Measurements from ENCODE around the gene FABP7. TPM values are rescaled to one million over a fixed set of nuclear protein-coding genes. Genes with fewer than 3 reads are reported as not detected.

The FABP7 gene
- total and polyA plus RNA-seq, 2 donors (not counting 1 experiment from before 2014, with no cell fraction given) = not detected

DNA sequence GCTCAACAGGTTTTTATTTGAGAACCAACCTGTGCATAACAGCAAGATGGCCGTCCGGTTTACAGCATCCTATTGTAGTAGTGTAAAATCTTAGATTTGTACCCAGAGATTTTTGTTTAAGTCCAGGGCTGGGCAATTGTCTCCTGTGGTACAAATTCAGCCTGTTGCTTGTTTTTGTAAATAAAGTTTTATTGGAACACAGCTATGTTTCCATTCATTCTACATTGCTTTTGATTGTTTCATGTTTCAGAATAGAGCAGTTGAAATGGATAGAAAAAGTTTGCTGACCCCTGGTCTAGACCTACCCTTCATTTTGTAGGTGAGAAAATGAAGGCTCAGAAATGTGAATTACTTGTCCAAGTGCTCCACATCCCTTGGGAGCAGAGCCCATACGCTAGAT lies 18.0 kb downstream of the FABP7 start:
- Mint-ChIP-seq H3K9me3 (ENCODE audit: insufficient read depth) (no peaks in the 10 kb centered on the region), H3K4me3 (no peak overlapping the region), H3K27me3 (no peaks in the 10 kb centered on the region), H3K4me1 (no peaks in the 10 kb centered on the region), H3K27ac (no peak overlapping the region)
- ATAC-seq (ENCODE audit: low read depth) = no peak
- Histone ChIP-seq H3K27ac (ENCODE audit: low read length in 2 of 2) (no peak overlapping the region), H3K9me3 (ENCODE audit: control extremely low read depth in 1 of 3, control insufficient read depth in 2 of 3, insufficient read depth in 1 of 3, low read length in 2 of 3) (no peaks in the 10 kb centered on the region), H4K20me1 (ENCODE audit: control insufficient read depth, insufficient read depth, low read length, poor library complexity, severe bottlenecking) (no peaks in the 10 kb centered on the region), H3K4me3 (ENCODE audit: control extremely low read depth in 1 of 5, extremely low read depth in 1 of 5, insufficient read depth in 1 of 5, low read depth in 2 of 5, low read length in 4 of 5) (no peak overlapping the region), H3K79me2 (ENCODE audit: control insufficient read depth, insufficient read depth, low read length) (no peaks in the 10 kb centered on the region), H2AFZ (ENCODE audit: insufficient read depth, low read depth, low read length, poor library complexity, severe bottlenecking) (no peak overlapping the region), H3K4me2 (replicated peaks; ENCODE audit: low read depth, low read length, poor library complexity, severe bottlenecking) (no peak overlapping the region), H3K4me1 (ENCODE audit: control insufficient read depth in 2 of 2, insufficient read depth in 2 of 2, low read length in 2 of 2) (no peaks in the 10 kb centered on the region), H3K9ac (ENCODE audit: low read length) (no peak overlapping the region), H3K36me3 (replicated peaks in 1 of 2; ENCODE audit: control extremely low read depth in 1 of 2, control insufficient read depth in 1 of 2, extremely low read depth in 1 of 2, insufficient read depth in 2 of 2, low read length in 1 of 2) (no peaks in the 10 kb centered on the region), H3K27me3 (replicated peaks in 1 of 4; ENCODE audit: control extremely low read depth in 1 of 4, control insufficient read depth in 3 of 4, insufficient read depth in 4 of 4, low read length in 3 of 4) (no peaks in the 10 kb centered on the region)
- intact Hi-C loops (cut with micrococcal nuclease) = no loop called here
- TF ChIP-seq EZH2 (IDR thresholded peaks at IDR 0.05; ENCODE audit: borderline replicate concordance, insufficient read depth, low read depth, low read length, poor library complexity, severe bottlenecking) (no peak), CTCF (IDR thresholded peaks at IDR 0.05) (no peak)
- CTCF ChIA-PET = interaction anchor here (1.5 kb wide), 1 partner anchor 22 kb away, joined by 3 read pairs; no protein-coding TSS in a partner anchor
- POLR2A ChIA-PET = no interaction called here
- 83% methylated on average over 3 of the region's 3 CpGs for WGBS (ENCODE audit: insufficient coverage)
- DNase-seq = no peak

- CTCF ChIA-PET = interaction anchor here (1.5 kb wide), 1 partner anchor 21 kb away, joined by 3 read pairs; no protein-coding TSS in a partner anchor
- Histone ChIP-seq H3K4me1 (ENCODE audit: control insufficient read depth in 2 of 2, insufficient read depth in 2 of 2, low read length in 2 of 2) (no peaks in the 10 kb centered on the region), H3K9ac (ENCODE audit: low read length) (no peak overlapping the region), H3K4me2 (replicated peaks; ENCODE audit: low read depth, low read length, poor library complexity, severe bottlenecking) (no peak overlapping the region), H2AFZ (ENCODE audit: insufficient read depth, low read depth, low read length, poor library complexity, severe bottlenecking) (no peak overlapping the region), H3K36me3 (replicated peaks in 1 of 2; ENCODE audit: control extremely low read depth in 1 of 2, control insufficient read depth in 1 of 2, extremely low read depth in 1 of 2, insufficient read depth in 2 of 2, low read length in 1 of 2) (no peaks in the 10 kb centered on the region), H4K20me1 (ENCODE audit: control insufficient read depth, insufficient read depth, low read length, poor library complexity, severe bottlenecking) (no peaks in the 10 kb centered on the region), H3K27me3 (replicated peaks in 1 of 4; ENCODE audit: control extremely low read depth in 1 of 4, control insufficient read depth in 3 of 4, insufficient read depth in 4 of 4, low read length in 3 of 4) (no peaks in the 10 kb centered on the region), H3K79me2 (ENCODE audit: control insufficient read depth, insufficient read depth, low read length) (no peaks in the 10 kb centered on the region), H3K27ac (ENCODE audit: low read length in 2 of 2) (no peak overlapping the region), H3K9me3 (ENCODE audit: control extremely low read depth in 1 of 3, control insufficient read depth in 2 of 3, insufficient read depth in 1 of 3, low read length in 2 of 3) (no peaks in the 10 kb centered on the region), H3K4me3 (ENCODE audit: control extremely low read depth in 1 of 5, extremely low read depth in 1 of 5, insufficient read depth in 1 of 5, low read depth in 2 of 5, low read length in 4 of 5) (no peak overlapping the region)
- H3K27me3 Mint-ChIP-seq = no peaks in the 10 kb centered on the region
- intact Hi-C loops (cut with micrococcal nuclease) = no loop called here
- no peak overlapping the region for H3K4me3 Mint-ChIP-seq
- TF ChIP-seq CTCF (IDR thresholded peaks at IDR 0.05) = no peak
- TF ChIP-seq EZH2 (IDR thresholded peaks at IDR 0.05; ENCODE audit: borderline replicate concordance, insufficient read depth, low read depth, low read length, poor library complexity, severe bottlenecking) = no peak
- H3K27ac Mint-ChIP-seq = no peak overlapping the region
- DNase-seq (no peak), ATAC-seq (ENCODE audit: low read depth) (no peak)
- no peaks in the 10 kb centered on the region for H3K4me1 Mint-ChIP-seq
- H3K9me3 Mint-ChIP-seq (ENCODE audit: insufficient read depth) = no peaks in the 10 kb centered on the region
- 70% methylated on average over 2 of the region's 6 CpGs for WGBS (ENCODE audit: insufficient coverage)
- POLR2A ChIA-PET = no interaction called here
Observed at GRCh38 chr6:122798099-122798641, 18.7 kb downstream of the FABP7 start.
